CD4-positive, alpha-beta T cell treated with Interleukin-15 for 1 hour (primary cell): Measurements from ENCODE around the gene PRDM5.
A peak's percentile ranks its signal among the peaks of the same experiment; 100 is the strongest.
"Not testable (repeated sequence)": the region's sequence is repeated elsewhere in the genome, so short reads cannot be mapped to it uniquely, and the experiment has no call there.

ENCODE experiments used
- DNase-seq: peaks from one replicate; pipeline ENCODE4 v3.0.0-alpha.2; 2020

PRDM5 gene

DNA sequence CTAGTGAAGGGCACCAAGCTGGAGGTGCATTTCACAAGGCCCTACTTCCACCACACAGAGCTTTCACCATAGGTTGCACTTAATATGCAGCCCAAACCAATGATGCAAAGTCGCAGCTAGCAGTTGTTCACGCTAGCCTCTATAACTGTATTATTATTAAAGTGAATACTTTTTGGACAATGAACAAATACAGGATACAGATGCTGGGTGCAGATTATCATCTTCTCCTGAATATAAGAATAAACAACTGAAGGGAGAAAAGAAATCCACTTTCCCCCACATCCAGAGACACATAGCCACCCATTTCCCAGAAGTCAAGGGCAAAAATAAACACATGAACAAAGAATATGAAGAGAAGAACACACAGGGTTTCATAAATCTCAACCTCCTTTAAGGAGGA is 107.2 kb downstream of the PRDM5 start:
- no peak for DNase-seq

DNA sequence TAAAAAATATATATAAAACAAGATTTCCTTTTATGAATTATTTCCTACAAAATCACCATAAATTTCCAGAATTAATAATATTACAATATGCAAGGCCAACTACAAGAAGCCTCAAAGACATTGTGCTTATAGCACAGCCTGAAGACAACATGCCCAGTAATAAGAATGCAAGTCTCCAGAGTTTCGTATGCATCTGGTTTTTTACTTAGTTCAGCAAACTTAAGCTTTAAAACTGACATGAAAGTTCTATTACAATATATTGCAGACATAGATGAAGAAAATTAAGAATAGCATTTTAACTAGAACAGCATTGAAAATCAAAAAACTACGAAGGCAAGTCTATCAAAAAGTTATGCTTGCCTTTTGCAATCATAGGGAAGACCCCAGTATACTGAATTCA is 107.6 kb downstream of the PRDM5 start:
- no peak for DNase-seq

- no peak for DNase-seq
Measured at GRCh38 chr4:120812216-120812615, 110.3 kb downstream of the PRDM5 start.

DNA sequence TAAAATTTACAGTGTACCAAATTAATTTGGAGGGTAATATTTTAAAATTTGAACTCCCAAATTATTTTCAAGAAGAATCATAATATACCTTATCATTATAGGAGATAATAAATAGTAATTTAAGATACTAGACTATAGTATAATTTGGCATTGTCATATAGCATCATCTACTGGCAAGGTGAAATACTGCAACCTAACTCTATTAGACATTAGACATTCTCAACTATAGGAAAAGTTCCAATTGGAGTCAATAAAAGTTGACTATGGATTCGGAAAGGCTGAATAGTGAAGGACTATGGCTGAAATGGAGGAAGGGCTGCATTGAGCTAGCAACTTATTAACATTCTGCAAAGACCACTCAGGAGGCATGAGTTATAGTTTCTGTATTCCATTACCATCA is 113.0 kb downstream of the PRDM5 start:
- no peak for DNase-seq

DNA sequence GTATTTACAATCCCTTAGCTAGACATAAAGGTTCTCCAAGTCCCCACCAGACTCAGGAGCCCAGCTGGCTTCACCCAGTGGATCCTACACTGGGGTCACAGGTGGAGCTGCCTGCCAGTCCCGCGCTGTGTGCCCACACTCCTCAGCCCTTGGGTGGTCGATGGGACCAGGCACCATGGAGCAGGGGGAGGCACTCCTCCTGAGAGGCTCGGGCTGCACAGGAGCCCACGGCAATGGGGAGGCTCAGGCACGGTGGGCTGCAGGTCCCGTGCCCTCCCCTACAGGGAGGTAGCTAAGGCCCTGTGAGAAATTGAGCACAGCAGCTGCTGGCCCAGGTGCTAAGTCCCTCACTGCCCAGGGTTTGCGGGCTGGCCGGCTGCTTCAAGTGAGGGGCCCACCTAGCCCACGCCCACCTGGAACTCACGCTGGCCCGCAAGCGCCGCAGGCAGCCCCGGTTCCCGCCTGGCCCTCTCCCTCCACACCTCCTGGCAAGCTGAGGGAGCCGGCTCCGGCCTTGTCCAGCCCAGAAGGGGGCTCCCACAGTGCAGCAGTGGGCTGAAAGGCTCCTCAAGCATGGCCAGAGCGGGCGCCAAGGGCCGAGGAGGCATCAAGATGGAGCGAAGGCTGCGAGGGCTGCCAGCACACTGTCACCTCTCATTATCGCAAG is 113.9 kb downstream of the PRDM5 start:
- no peak for DNase-seq

DNA sequence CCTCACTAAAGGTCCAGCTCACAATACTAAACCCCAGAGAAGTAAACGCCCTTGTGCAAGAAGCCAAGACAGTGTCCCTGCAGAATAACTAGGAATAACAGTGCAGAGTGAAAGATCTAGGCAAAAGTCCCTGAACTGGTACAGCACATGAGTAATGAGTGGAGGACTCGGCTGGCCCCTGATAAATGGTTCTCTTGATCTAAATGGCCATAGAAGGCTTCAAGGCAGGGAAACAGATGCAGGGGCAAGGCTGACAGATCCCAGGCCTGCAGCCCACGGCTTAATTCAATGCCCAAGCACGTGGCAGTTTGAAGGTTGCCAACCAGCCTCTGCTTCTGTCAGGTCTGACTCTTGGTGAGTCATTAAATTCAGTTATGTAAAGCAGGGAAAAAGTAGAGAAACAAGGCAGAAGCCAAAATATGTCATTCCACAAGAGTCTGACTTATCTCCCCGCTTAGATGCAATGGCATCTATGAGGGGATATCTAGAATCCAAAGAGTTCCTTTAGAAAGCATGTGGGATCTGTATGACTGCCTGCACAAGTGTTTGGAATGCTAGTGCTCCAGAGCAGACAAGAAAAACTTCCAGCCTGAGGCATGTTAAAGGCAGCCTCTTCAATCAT is 121.3 kb downstream of the PRDM5 start:
- DNase-seq: no peak

DNA sequence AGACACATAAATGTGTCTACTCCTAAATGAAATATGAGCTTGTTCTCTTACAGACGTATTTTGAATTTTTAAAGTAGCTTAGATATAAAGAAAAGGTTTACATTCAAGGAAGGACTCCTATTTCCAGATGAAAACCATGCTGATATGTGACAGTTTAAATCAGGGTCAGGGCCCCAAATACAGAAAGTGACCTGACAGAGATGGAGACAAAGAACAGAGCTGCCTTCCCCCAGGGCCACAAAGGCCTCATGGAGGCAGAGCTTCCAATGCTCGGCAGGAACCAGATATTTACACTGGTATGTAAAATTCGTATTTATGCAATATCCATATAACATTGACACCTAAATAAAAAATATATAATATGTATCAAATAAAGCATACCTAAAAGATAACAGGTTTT is 124.0 kb downstream of the PRDM5 start:
- no peak for DNase-seq

DNA sequence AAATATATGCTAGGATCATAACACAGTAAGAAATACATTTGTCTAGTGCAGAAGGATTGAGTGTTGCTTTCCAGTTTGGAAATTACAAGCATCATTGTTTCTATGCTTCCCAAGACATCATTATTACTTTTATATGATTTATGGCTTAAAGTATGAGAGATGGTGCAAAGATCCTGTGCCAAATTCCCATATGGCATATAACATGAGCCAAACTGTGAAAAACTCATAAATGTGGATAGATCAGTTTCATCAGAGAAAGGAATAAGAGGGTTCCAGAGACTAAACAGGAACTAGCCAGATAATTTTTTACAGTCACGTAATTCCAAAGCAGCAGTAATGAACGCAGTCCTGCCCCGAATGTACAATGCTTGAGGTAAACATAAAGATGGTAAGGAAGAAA is 126.3 kb downstream of the PRDM5 start:
- DNase-seq: no peak

- no peak for DNase-seq
Measured at GRCh38 chr4:120785202-120785601, 137.3 kb downstream of the PRDM5 start.

GRCh38 chr4:120777459-120777858 is 145.1 kb downstream of the PRDM5 start:
- DNase-seq: no peak

DNA sequence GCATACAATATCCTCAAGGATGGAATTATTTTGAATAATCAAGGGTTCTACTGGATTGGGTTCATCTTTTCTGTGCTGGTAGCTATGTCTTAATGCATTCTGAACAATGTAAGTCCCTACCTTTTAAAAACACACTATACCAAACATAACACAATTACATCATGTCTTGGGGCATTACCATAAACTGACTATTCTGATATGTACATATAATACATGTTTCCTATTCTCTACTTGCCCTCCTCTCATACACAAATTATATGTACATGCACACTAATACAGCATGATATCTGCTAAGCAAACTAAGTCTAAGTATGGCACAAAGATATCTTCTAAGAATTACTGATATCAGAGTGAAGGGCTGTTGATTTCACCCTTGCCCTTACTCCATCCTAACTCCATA is 147.1 kb downstream of the PRDM5 start:
- DNase-seq: no peak

- no peak for DNase-seq
Measured at GRCh38 chr4:120773641-120774040, 148.9 kb downstream of the PRDM5 start.

DNA sequence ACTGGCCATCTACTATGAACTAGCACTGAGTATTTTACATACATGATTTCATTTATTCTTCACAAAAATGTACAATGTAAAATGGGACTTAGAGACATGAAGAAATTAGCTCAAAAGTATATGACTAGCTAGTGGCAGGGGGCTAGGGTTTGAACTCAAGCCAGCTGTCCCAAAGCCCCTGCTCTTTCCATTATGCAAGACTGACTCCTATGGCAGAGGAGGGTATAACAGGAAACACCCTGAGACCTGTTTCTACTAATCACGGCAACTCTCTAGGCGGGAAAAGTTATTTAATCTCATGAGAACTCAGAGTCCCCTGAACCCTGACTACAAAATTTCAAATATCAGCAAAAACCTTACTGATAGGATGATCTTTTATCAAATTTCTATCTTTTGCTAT is 150.6 kb downstream of the PRDM5 start:
- DNase-seq: no peak

GRCh38 chr4:120770897-120771296 is 151.6 kb downstream of the PRDM5 start:
- DNase-seq: no peak

DNA sequence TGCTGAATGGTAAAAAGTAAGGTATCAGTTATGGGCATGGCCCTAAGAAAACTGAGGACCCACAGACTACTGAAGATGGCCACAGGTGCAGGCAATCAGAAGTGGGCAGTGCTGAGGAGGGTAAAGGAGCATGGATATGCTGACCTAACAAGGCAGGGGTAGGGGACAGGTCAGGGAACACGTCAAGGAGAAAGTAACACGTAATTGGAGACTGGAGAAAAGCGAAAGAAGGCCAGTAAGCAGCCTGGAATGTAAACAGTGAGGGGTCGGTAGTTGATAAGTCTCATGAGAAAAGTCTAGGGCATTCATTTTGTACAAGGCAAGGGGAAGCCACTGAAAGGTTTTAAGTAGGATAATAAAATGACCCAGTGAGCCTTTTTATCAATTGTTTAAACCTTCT is 153.3 kb downstream of the PRDM5 start:
- DNase-seq: no peak

GRCh38 chr4:120765260-120765680 is 157.3 kb downstream of the PRDM5 start:
- DNase-seq: no peak

DNA sequence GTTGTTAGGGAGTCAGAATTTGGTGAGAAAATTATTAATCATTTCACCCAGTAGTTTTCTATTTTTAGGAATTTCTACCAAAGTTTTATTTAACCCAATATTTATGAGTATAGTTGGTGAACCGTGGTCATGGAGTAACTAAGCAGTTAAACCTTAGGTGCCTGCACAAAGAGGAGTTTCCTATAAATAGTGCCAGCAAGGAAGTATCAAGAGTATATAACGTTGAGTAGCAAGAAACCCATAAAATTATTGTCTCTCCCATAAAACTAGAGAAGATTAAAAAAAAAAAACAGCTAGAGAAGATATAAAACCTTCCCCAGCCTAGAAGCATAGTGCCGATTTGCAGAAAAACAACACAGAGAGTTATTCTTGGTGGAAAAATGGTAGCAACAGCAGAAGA is 158.9 kb downstream of the PRDM5 start:
- DNase-seq: no peak

- DNase-seq: no peak
Measured at GRCh38 chr4:120761070-120761469, 161.5 kb downstream of the PRDM5 start.

GRCh38 chr4:120760047-120760446 is 162.5 kb downstream of the PRDM5 start:
- DNase-seq: no peak

GRCh38 chr4:120755864-120756263 is 166.7 kb downstream of the PRDM5 start:
- DNase-seq: no peak

- no peak for DNase-seq
Measured at GRCh38 chr4:120754590-120754989, 167.9 kb downstream of the PRDM5 start.

DNA sequence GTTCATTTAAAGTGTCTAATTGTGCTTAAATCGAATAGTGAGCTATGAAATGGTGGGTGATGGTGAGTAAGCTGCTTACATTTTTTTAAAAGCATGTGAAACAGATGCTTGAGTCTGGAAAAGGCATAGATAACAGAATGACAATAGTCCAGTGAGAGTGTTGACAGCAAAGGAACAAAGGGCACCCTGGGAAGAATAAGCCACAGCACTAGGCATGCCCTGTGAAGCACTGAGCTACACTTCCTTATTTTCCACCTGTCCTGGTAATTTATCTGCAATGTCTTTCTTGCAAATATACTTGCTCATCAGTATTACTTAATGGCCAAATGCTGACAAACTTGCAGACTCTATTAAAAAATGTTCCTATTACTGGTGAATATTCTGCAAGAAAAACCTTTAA is 168.7 kb downstream of the PRDM5 start:
- no peak for DNase-seq

DNA sequence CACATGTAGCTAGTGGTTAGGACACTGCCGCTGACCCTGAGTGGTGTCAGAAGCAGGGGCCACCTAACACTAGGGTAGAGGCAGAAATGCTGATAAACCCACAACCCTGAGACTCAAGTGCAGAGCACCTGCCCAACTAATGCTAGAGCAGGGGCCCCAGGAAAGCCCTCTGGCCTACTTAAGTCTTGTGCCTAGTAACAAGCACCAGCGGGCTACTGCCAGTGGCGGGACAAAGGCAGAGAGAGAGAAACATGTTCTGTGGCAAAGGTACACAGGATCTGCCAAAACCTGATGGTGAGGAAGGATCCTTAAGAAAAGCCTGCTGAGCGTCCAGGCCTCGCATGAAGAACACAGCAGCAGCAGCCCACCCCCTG is 172.4 kb downstream of the PRDM5 start:
- no peak for DNase-seq

GRCh38 chr4:120749445-120750151 is 172.9 kb downstream of the PRDM5 start:
- peak; percentile 29 for DNase-seq

DNA sequence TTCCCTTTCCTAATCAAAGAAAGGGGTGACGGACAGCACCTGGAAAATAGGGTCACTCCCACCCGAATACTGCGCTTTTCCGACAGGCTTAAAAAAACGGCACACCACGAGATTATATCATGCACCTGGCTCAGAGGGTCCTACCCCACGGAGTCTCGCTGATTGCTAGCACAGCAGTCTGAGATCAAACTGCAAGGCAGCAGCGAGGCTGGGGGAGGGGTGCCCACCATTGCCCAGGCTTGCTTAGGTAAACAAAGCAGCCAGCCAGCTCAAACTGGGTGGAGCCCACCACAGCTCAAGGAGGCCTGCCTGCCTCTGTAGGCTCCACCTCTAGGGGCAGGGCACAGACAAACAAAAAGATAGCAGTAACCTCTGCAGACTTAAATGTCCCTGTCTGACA is 180.9 kb downstream of the PRDM5 start:
- DNase-seq: not testable (repeated sequence)
